Upper lobe of left lung (tissue), 6 donors: Measurements from ENCODE around the gene ARAP1. TPM values are rescaled to one million over a fixed set of nuclear protein-coding genes. Genes with fewer than 3 reads are reported as not detected.
A peak's percentile ranks its signal among the peaks of the same experiment; 100 is the strongest.

Experiments used
- ATAC-seq, 2 donors: fragments of 200-7000 bp; cut with Tn5 transposase; one replicate each; pipeline ENCODE4 v1.9.1; 2022; ENCODE audit warnings: mild to moderate bottlenecking in 2 of 2, moderate library complexity in 2 of 2; ENCODE audit not compliant: low FRiP score in 2 of 2
- DNase-seq, 2 donors: peaks; one replicate each; pipeline ENCODE4 v3.0.0-alpha.2; 2019 to 2020
- H3K27ac ChIP-seq, 4 donors: fragments of 200-600 bp; sonication (generic); one replicate each; pipeline ENCODE4 v1.5.1; 2016 to 2019
- H3K27me3 ChIP-seq, 4 donors: fragments of 200-600 bp; sonication (generic); one replicate each; pipeline ENCODE4 v1.5.1; 2017 to 2019
- H3K36me3 ChIP-seq, 4 donors: fragments of 200-600 bp; sonication (generic); one replicate each; pipeline ENCODE4 v1.5.1; 2016 to 2019
- H3K4me1 ChIP-seq, 4 donors: fragments of 200-600 bp; sonication (generic); one replicate each; pipeline ENCODE4 v1.5.1; 2018 to 2019
- H3K4me3 ChIP-seq, 4 donors: fragments of 200-600 bp; sonication (generic); one replicate each; pipeline ENCODE4 v1.5.1; 2017 to 2019; ENCODE audit warnings: mild to moderate bottlenecking in 2 of 4, moderate library complexity in 1 of 4
- H3K9me3 ChIP-seq, 4 donors: fragments of 200-600 bp; sonication (generic); one replicate each; pipeline ENCODE4 v1.5.1; 2018 to 2019
- CTCF ChIP-seq, 6 experiments: fragments of 450-650 bp in 4 of 6; fragments of 200-600 bp in 2 of 6; sonication (generic) in 2 of 6; IDR thresholded peaks; one replicate each; pipeline ENCODE4 v1.5.1; 2016 to 2019; ENCODE audit warnings: antibody characterized with exemption in 6 of 6
- EP300 ChIP-seq, 4 donors: sonication (generic); formaldehyde crosslinking; IDR thresholded peaks; one replicate each; pipeline ENCODE4 v1.5.1; 2017; ENCODE audit warnings: antibody characterized with exemption in 4 of 4, control low read depth in 2 of 4
- POLR2A ChIP-seq, 4 donors: fragments of 450-650 bp; IDR thresholded peaks; one replicate each; pipeline ENCODE4 v1.5.1; 2016 to 2017; ENCODE audit warnings: antibody characterized with exemption in 4 of 4, mild to moderate bottlenecking in 2 of 4
- POLR2AphosphoS5 ChIP-seq, 2 donors: sonication (generic); formaldehyde crosslinking; IDR thresholded peaks; one replicate each; pipeline ENCODE4 v1.5.1; 2017; ENCODE audit warnings: antibody characterized with exemption in 2 of 2
- WGBS, 2 donors: methylation state at CpG; one replicate each; pipeline ENCODE4 v1.1.5; 2017 to 2018; 5-methylcytosine and 5-hydroxymethylcytosine counted together
- total RNA-seq, 6 donors: library from RNA; depleted of rRNA in 4 of 6; stranded (reverse); fragments of >200 nt in 4 of 6; gene quantifications; one replicate each; pipeline versions ENCODE4 v1.1.0 to v1.2.1, GENCODE V29; 2016 to 2021
- donor health status: DM: no; HTN: no; CAD: no; lungs with moderate emphysema.
- donor health status: DM: no; HTN: yes; CAD: no; lungs with severe emphysema.

Gene ARAP1
- total RNA-seq, 6 donors from 2014 or later: 217 to 1,154 (median 269) TPM

DNA sequence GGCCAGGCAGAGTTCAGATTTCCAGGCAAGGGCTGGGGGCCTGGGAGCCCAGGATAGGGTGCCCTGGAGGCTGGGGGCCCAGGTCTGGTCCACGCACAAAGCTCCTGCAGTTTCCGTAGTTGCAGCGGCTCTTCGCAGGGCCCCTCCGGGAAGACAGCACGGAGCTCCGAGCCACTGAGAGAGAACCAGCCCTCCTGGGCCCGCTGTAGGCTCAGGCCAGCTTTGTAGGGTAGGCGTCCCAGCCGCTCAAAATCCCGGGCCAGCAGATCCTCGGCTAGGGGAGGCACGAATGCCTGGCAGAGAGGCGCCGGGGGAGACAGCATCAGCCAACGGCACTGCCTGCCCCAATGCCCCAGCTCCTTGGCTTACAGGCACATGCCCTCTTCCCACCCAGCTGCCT lies 54.4 kb downstream of the ARAP1 start:
- peak in 1 of 2 donors; percentile 52 for DNase-seq
- Histone ChIP-seq H3K9me3 (no peaks in the 10 kb centered on the region), H3K4me3 (no peak overlapping the region), H3K36me3 (peaks cover 57 to 100% (median 99%) of the 10 kb centered on the region in 4 donors), H3K27me3 (no peaks in the 10 kb centered on the region), H3K27ac (no peak overlapping the region), H3K4me1 (peaks cover 6 to 14% (median 8%) of the 10 kb centered on the region in 4 donors)
- no peak for TF ChIP-seq POLR2AphosphoS5 (IDR thresholded peaks at IDR 0.05)
- TF ChIP-seq EP300 (IDR thresholded peaks at IDR 0.05): no peak
- TF ChIP-seq CTCF (IDR thresholded peaks at IDR 0.05): no peak
- no peak for TF ChIP-seq POLR2A (IDR thresholded peaks at IDR 0.05)
- 88 to 94% methylated on average over 3 to 16 of the region's 16 CpGs for WGBS, 2 donors
- no peak for ATAC-seq

DNA sequence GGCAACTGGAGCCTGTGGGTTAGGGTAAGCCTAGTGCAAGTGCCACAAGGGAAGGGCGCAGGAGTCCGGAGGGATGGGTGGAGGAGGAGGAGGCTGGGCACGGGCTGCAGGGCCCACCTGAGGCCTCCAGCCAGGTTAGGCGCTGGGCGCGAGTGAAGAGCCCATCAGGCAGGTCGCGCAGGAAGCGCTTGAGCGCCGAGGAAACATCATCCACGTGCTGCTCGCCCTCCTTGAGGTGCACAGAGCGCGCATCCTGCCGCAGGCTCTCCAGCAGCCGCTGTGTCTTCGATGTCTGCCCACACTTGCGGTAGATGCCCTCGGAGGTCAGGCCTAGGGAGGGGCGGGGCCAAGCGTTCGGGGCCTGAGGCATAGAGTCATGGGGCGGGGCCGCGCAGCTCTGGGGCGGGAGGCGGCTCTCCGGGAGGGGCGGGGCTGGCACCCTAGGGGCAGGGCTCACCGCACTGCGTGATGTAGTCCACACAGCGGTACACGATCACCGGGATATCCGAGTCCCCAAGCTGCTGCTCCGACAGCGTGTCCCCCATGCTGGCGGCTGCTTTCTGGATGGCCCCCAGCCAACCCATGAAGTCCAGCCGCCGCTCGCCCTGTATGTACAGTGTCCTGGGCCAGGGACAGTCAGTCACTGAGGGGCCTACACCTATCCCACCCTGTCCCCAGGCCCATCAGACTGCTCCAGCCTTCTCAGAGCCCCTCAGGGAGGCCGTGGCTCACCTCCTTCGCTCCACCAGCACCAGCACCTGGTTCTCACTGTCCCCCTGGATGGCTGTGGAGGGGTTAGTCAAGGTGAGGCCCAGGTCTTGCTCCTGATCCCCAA lies 55.1 kb downstream of the ARAP1 start:
- WGBS, 2 donors: 80 to 88% methylated on average over 28 to 44 of the region's 44 CpGs
- Histone ChIP-seq H3K27ac (no peak overlapping the region), H3K36me3 (peaks cover 57 to 100% (median 100%) of the 10 kb centered on the region in 4 donors), H3K9me3 (no peaks in the 10 kb centered on the region), H3K4me3 (no peak overlapping the region), H3K27me3 (no peaks in the 10 kb centered on the region), H3K4me1 (peaks cover 0 to 7% (median 2%) of the 10 kb centered on the region in 4 donors)
- peak in 1 of 2 donors; percentile 89 for DNase-seq
- TF ChIP-seq POLR2AphosphoS5 (IDR thresholded peaks at IDR 0.05): no peak
- TF ChIP-seq EP300 (IDR thresholded peaks at IDR 0.05): no peak
- no peak for TF ChIP-seq POLR2A (IDR thresholded peaks at IDR 0.05)
- no peak for TF ChIP-seq CTCF (IDR thresholded peaks at IDR 0.05)
- ATAC-seq: peak; percentile 44 to 90

DNA sequence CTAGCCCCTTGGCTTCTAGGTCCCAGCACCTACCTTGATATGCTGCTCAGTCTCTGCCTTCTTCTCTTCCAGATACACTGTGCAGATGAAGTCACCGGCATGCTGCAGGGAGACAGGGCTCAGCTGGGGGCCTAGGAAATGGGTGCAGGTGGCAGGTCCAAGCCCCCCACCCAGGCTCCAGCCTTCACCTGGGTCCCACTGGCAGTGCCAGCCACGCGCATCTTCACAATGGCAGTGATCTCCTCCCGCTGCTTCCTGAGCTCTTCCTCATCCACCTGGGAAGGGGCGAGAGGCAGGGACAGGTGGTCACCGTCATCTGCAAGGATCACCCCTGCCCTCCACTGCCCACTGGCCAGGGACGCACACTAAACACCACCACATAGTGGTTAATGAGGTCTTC lies 56.9 kb downstream of the ARAP1 start:
- 89 to 90% methylated on average over 5 to 7 of the region's 7 CpGs for WGBS, 2 donors
- no peak for TF ChIP-seq POLR2A (IDR thresholded peaks at IDR 0.05)
- Histone ChIP-seq H3K4me1 (no peaks in the 10 kb centered on the region), H3K36me3 (peaks cover 62 to 100% (median 98%) of the 10 kb centered on the region in 4 donors), H3K9me3 (no peaks in the 10 kb centered on the region), H3K27ac (no peak overlapping the region), H3K4me3 (no peak overlapping the region), H3K27me3 (no peaks in the 10 kb centered on the region)
- DNase-seq (no peak), ATAC-seq (no peak)

- no peaks in the 10 kb centered on the region for H3K9me3 ChIP-seq
- DNase-seq (peak in 1 of 2 donors; percentile 50), ATAC-seq (no peak)
- H3K36me3 ChIP-seq: peaks cover 57 to 100% (median 98%) of the 10 kb centered on the region in 4 donors
- no peak overlapping the region for H3K27ac ChIP-seq
- no peaks in the 10 kb centered on the region for H3K4me1 ChIP-seq
- TF ChIP-seq CTCF (IDR thresholded peaks at IDR 0.05) (peak in 1 of 6 experiments; percentile 6), POLR2A (IDR thresholded peaks at IDR 0.05) (no peak)
- no peaks in the 10 kb centered on the region for H3K27me3 ChIP-seq
- 95 to 100% methylated on average over 1 to 13 of the region's 19 CpGs for WGBS, 2 donors
- no peak overlapping the region for H3K4me3 ChIP-seq
Measured at GRCh38 chr11:72693271-72693968, 58.8 kb downstream of the ARAP1 start.

GRCh38 chr11:72692498-72693237 lies 59.5 kb downstream of the ARAP1 start:
- Histone ChIP-seq H3K4me3 (no peak overlapping the region), H3K9me3 (no peaks in the 10 kb centered on the region), H3K4me1 (no peaks in the 10 kb centered on the region), H3K36me3 (peaks cover 58 to 100% (median 98%) of the 10 kb centered on the region in 4 donors), H3K27ac (no peak overlapping the region), H3K27me3 (no peaks in the 10 kb centered on the region)
- DNase-seq (no peak), ATAC-seq (no peak)
- TF ChIP-seq EP300 (IDR thresholded peaks at IDR 0.05) (no peak), POLR2AphosphoS5 (IDR thresholded peaks at IDR 0.05) (no peak), POLR2A (IDR thresholded peaks at IDR 0.05) (no peak), CTCF (IDR thresholded peaks at IDR 0.05) (no peak)
- WGBS, 2 donors: 86 to 88% methylated on average over 6 to 9 of the region's 9 CpGs
